Endothelial cell of umbilical vein (primary cell): Measurements from ENCODE around the gene ARHGEF39. TPM values are rescaled to one million over a fixed set of nuclear protein-coding genes. Genes with fewer than 3 reads are reported as not detected.

Source experiments
- BruUV-seq: library from RNA; stranded (reverse); fragments of 400-500 nt; replicated peaks from 2 replicates; lab custom pipeline; 2021; lab: Mats Ljungman, UMichigan
- CTCF ChIA-PET: fragments of 300-600, 350-600 bp; sonication (Branson Sonifier 250); formaldehyde crosslinking; loops from one replicate; lab custom pipeline; 2021; ENCODE audit warnings: antibody characterized with exemption, inconsistent platforms; lab: Charles Lee
- POLR2A ChIA-PET: fragments of 300-600, 350-600 bp; sonication (Branson Sonifier 250); formaldehyde crosslinking; loops from one replicate; lab custom pipeline; 2021; ENCODE audit warnings: antibody characterized with exemption, inconsistent platforms; lab: Charles Lee
- DNase-seq: peaks from one replicate; pipeline ENCODE4 v3.0.0-alpha.2; 2011; ENCODE audit warnings: low read depth, low spot score
- FAIRE-seq: peaks from 2 replicates; lab custom pipeline; 2011; peaks lifted over from hg19 to GRCh38; lab: Jason Lieb, UNC
- H2AFZ ChIP-seq: 2 replicates; pipeline ENCODE4 v1.6.0; 2012; ENCODE audit warnings: low read depth, low read length, control low read depth, inconsistent platforms
- H3K27ac ChIP-seq: 2 replicates; pipeline ENCODE4 v1.5.1; 2011; ENCODE audit warnings: low read depth, mild to moderate bottlenecking, control low read depth, low read length, moderate library complexity; ENCODE audit not compliant: insufficient read depth
- H3K27me3 ChIP-seq, 2 experiments: 2 replicates each; pipeline versions ENCODE4 v1.6.0 to v1.6.1; 2011; ENCODE audit warnings: low read length in 2 of 2, mixed read lengths in 1 of 2; ENCODE audit not compliant: control insufficient read depth in 2 of 2, insufficient read depth in 2 of 2
- H3K36me3 ChIP-seq, 2 experiments: 2 replicates in 1 of 2; 3 replicates in 1 of 2; pipeline ENCODE4 v1.5.1; 2011; ENCODE audit warnings: low read length in 2 of 2, mild to moderate bottlenecking in 1 of 2, moderate library complexity in 1 of 2; ENCODE audit not compliant: control insufficient read depth in 2 of 2, insufficient read depth in 2 of 2; ENCODE audit errors: extremely low read depth in 1 of 2
- H3K4me1 ChIP-seq: 3 replicates; pipeline ENCODE4 v1.5.1; 2011; ENCODE audit warnings: mild to moderate bottlenecking, low read length; ENCODE audit not compliant: control insufficient read depth, insufficient read depth; ENCODE audit errors: extremely low read depth
- H3K4me2 ChIP-seq: 2 replicates; pipeline ENCODE4 v1.6.1; 2011; ENCODE audit warnings: low read length, control low read depth, mixed read lengths; ENCODE audit not compliant: insufficient read depth
- H3K4me3 ChIP-seq, 3 experiments: fragments of 200-600 bp in 1 of 3; sonication (generic), shearing (Covaris generic) in 1 of 3; replicated peaks in 1 of 3; 2 replicates each; pipeline ENCODE4 v1.5.1; 2011 to 2016; ENCODE audit warnings: control low read depth in 3 of 3, low read length in 3 of 3, mild to moderate bottlenecking in 2 of 3, inconsistent platforms in 1 of 3, low read depth in 1 of 3, moderate library complexity in 1 of 3; ENCODE audit not compliant: insufficient read depth in 1 of 3
- H3K79me2 ChIP-seq: 2 replicates; pipeline ENCODE4 v1.6.0; 2012; ENCODE audit warnings: low read length, inconsistent platforms; ENCODE audit not compliant: control insufficient read depth, insufficient read depth
- H3K9ac ChIP-seq: replicated peaks from 2 replicates; pipeline ENCODE3; 2011; ENCODE audit warnings: low read length, control low read depth; ENCODE audit not compliant: insufficient read depth; ENCODE audit errors: extremely low read depth
- H3K9me1 ChIP-seq: replicated peaks from 3 replicates; pipeline ENCODE4 v1.6.0; 2011; ENCODE audit warnings: mild to moderate bottlenecking, low read length; ENCODE audit not compliant: control insufficient read depth, insufficient read depth; ENCODE audit errors: extremely low read depth
- H3K9me3 ChIP-seq: replicated peaks from 2 replicates; pipeline ENCODE4 v1.5.1; 2012; ENCODE audit warnings: low read length, inconsistent platforms; ENCODE audit not compliant: control insufficient read depth, insufficient read depth
- H4K20me1 ChIP-seq: replicated peaks from 2 replicates; pipeline ENCODE3; 2011; ENCODE audit warnings: mild to moderate bottlenecking, low read length; ENCODE audit not compliant: control insufficient read depth, insufficient read depth; ENCODE audit errors: extremely low read depth
- EZH2 ChIP-seq: IDR thresholded peaks from 2 replicates; pipeline ENCODE4 v1.6.1; 2012; ENCODE audit warnings: borderline replicate concordance, low read depth, mild to moderate bottlenecking, moderate library complexity, low read length, inconsistent platforms; ENCODE audit not compliant: severe bottlenecking
- FOS ChIP-seq: IDR thresholded peaks from 2 replicates; pipeline ENCODE4 v1.6.1; 2011; ENCODE audit warnings: mild to moderate bottlenecking, low read length, moderate library complexity, borderline replicate concordance; ENCODE audit not compliant: insufficient read depth
- GATA2 ChIP-seq: IDR thresholded peaks from 2 replicates; pipeline ENCODE4 v1.7.0; 2011; ENCODE audit warnings: low read depth, mild to moderate bottlenecking, moderate library complexity, mixed read lengths, low read length; ENCODE audit not compliant: insufficient read length, insufficient read depth
- JUN ChIP-seq: IDR thresholded peaks from 2 replicates; pipeline ENCODE4 v1.6.1; 2011; ENCODE audit warnings: borderline replicate concordance, low read depth; ENCODE audit not compliant: insufficient read length, insufficient read depth
- MYC ChIP-seq: IDR thresholded peaks from one replicate; pipeline ENCODE4 v1.6.1; 2011; ENCODE audit warnings: mild to moderate bottlenecking, low read depth, low read length
- POLR2A ChIP-seq: IDR thresholded peaks from 2 replicates; pipeline ENCODE4 v1.6.1; 2012; ENCODE audit warnings: low read depth, mild to moderate bottlenecking, control low read depth, low read length
- POLR2AphosphoS5 ChIP-seq: IDR thresholded peaks from 2 replicates; pipeline ENCODE4 v1.6.1; 2012; ENCODE audit warnings: low read depth, mild to moderate bottlenecking, control low read depth, low read length, moderate library complexity; ENCODE audit not compliant: insufficient read depth
- dilution Hi-C: fragments of 300-500 bp; cut with MboI; formaldehyde crosslinking; loops from one replicate; pipeline ENCODE4 v1.15.0; 2019; ENCODE audit warnings: low sequenced_read_pairs; ENCODE audit not compliant: extremely low pct_ligation_motif_present
- intact Hi-C: fragments of 100-400 bp; cut with micrococcal nuclease; formaldehyde crosslinking; loops from one replicate; pipeline ENCODE4 v1.10.0; 2022
- polyA plus RNA-seq, 4 experiments: library from polyadenylated mRNA; depleted of rRNA in 3 of 4; stranded (reverse) in 3 of 4; unstranded in 1 of 4; fragments of >200 nt; gene quantifications; 2 replicates each; pipeline versions ENCODE4 v1.2.1 to v1.2.3, GENCODE V29; 2011 to 2012; ENCODE audit warnings: missing spikeins in 1 of 4
- total RNA-seq: library from RNA; stranded (reverse); gene quantifications from 2 replicates; pipeline ENCODE4 v1.2.3, GENCODE V29; 2021
- TF ChIP-seq, protein P1 (sequence below): IDR thresholded peaks from 2 replicates; pipeline ENCODE4 v1.6.1; 2011; ENCODE audit not compliant: insufficient read depth, insufficient read length
- TF ChIP-seq, protein P2 (sequence below), 2 donors: IDR thresholded peaks; 1 replicate in 1 of 2; 2 replicates in 1 of 2; pipeline ENCODE4 v1.5.1; 2011; ENCODE audit warnings: low read length in 2 of 2, mild to moderate bottlenecking in 2 of 2, moderate library complexity in 2 of 2, control low read depth in 1 of 2, inconsistent platforms in 1 of 2, low read depth in 1 of 2; ENCODE audit not compliant: insufficient read depth in 1 of 2; ENCODE audit errors: extremely low read depth in 1 of 2

ARHGEF39 gene
- total and polyA plus RNA-seq, 2 donors (not counting 3 experiments of a cell fraction or from before 2014, with no cell fraction given): 4.7 to 6.5 TPM

- TF ChIP-seq, protein P1, sequence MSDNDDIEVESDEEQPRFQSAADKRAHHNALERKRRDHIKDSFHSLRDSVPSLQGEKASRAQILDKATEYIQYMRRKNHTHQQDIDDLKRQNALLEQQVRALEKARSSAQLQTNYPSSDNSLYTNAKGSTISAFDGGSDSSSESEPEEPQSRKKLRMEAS: no peak
- TF ChIP-seq MYC (no peak), POLR2A (no peak), POLR2AphosphoS5 (no peak), EZH2 (no peak), FOS (no peak), JUN (no peak), GATA2 (no peak)
- TF ChIP-seq, protein P2, sequence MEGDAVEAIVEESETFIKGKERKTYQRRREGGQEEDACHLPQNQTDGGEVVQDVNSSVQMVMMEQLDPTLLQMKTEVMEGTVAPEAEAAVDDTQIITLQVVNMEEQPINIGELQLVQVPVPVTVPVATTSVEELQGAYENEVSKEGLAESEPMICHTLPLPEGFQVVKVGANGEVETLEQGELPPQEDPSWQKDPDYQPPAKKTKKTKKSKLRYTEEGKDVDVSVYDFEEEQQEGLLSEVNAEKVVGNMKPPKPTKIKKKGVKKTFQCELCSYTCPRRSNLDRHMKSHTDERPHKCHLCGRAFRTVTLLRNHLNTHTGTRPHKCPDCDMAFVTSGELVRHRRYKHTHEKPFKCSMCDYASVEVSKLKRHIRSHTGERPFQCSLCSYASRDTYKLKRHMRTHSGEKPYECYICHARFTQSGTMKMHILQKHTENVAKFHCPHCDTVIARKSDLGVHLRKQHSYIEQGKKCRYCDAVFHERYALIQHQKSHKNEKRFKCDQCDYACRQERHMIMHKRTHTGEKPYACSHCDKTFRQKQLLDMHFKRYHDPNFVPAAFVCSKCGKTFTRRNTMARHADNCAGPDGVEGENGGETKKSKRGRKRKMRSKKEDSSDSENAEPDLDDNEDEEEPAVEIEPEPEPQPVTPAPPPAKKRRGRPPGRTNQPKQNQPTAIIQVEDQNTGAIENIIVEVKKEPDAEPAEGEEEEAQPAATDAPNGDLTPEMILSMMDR (IDR thresholded peaks at IDR 0.05; ENCODE audit: extremely low read depth in 1 of 2, insufficient read depth in 1 of 2, low read depth in 1 of 2, low read length in 2 of 2): no peak
- no peaks in the 10 kb centered on the region for H4K20me1 ChIP-seq
- no peak overlapping the region for H3K9ac ChIP-seq
- peaks cover 64 to 76% of the 10 kb centered on the region in 2 experiments for H3K36me3 ChIP-seq
- no TSS peak for BruUV-seq
- H3K27ac ChIP-seq: no peak overlapping the region
- H2AFZ ChIP-seq: no peak overlapping the region
- H3K4me1 ChIP-seq: no peaks in the 10 kb centered on the region
- dilution Hi-C loops: no loop called here
- no peaks in the 10 kb centered on the region for H3K27me3 ChIP-seq
- FAIRE-seq (no peak), DNase-seq (no peak)
- no peaks in the 10 kb centered on the region for H3K9me3 ChIP-seq
- ChIA-PET POLR2A (no interaction called here), CTCF (interaction anchor here (0.7 to 8.9 kb wide), 2 partner anchors 10 to 16 kb away, joined by 4 to 53 read pairs; no protein-coding TSS in a partner anchor)
- H3K9me1 ChIP-seq: no peaks in the 10 kb centered on the region
- intact Hi-C loops: no loop called here
- no peak overlapping the region for H3K4me2 ChIP-seq
- H3K79me2 ChIP-seq: no peaks in the 10 kb centered on the region
- no peak overlapping the region for H3K4me3 ChIP-seq
Measured at GRCh38 chr9:35713578-35713977, 48.6 kb upstream of the ARHGEF39 start.
